NCI-H1105 (cell line): Measurements from ENCODE around the gene APLF.
A peak's percentile ranks its signal among the peaks of the same experiment; 100 is the strongest.

ENCODE experiments used
- DNase-seq: peaks from one replicate; lab custom pipeline; 2025; lab: John Stamatoyannopoulos, UW

The APLF gene

GRCh38 chr2:68467077-68467960 is at the start of gene APLF, which contains the start of gene FBXO48:
APLF (plus strand) TSS chr2:68467585; CDS start chr2:68467732, 147 bp downstream.
FBXO48 (minus strand) TSS chr2:68467294; CDS start chr2:68465145, 2,149 bp downstream.
- peak; percentile 95 for DNase-seq

GRCh38 chr2:68417926-68418325 is 49.5 kb upstream of the APLF start:
- no peak for DNase-seq

GRCh38 chr2:68418419-68418818 is 49.0 kb upstream of the APLF start:
- DNase-seq = no peak

GRCh38 chr2:68418855-68419254 is 48.5 kb upstream of the APLF start:
- DNase-seq = no peak

- DNase-seq = no peak
Measured at GRCh38 chr2:68420254-68420910, 47.0 kb upstream of the APLF start.

- no peak for DNase-seq
Measured at GRCh38 chr2:68423966-68424650, 43.3 kb upstream of the APLF start.

- no peak for DNase-seq
Measured at GRCh38 chr2:68425503-68425902, 41.9 kb upstream of the APLF start.

GRCh38 chr2:68426446-68426845 is 40.9 kb upstream of the APLF start:
- no peak for DNase-seq

GRCh38 chr2:68426848-68427579 is 40.4 kb upstream of the APLF start:
- no peak for DNase-seq

GRCh38 chr2:68428126-68428525 is 39.3 kb upstream of the APLF start:
- no peak for DNase-seq

- no peak for DNase-seq
Measured at GRCh38 chr2:68428746-68429145, 38.6 kb upstream of the APLF start.

- DNase-seq = no peak
Measured at GRCh38 chr2:68429311-68429826, 38.0 kb upstream of the APLF start.

- no peak for DNase-seq
Measured at GRCh38 chr2:68431316-68431972, 35.9 kb upstream of the APLF start.

GRCh38 chr2:68432696-68433658 is 34.4 kb upstream of the APLF start:
- DNase-seq = no peak

- DNase-seq = no peak
Measured at GRCh38 chr2:68434981-68435380, 32.4 kb upstream of the APLF start.

GRCh38 chr2:68435615-68436014 is 31.8 kb upstream of the APLF start:
- DNase-seq = no peak

GRCh38 chr2:68436270-68436669 is 31.1 kb upstream of the APLF start:
- no peak for DNase-seq

GRCh38 chr2:68438455-68439303 is 28.7 kb upstream of the APLF start:
- DNase-seq = no peak
